Islet precursor cell (in vitro differentiated cells): ENCODE measurements around the gene PRDM11.

Experiments
- DNase-seq: peaks from one replicate; pipeline ENCODE4 v3.0.0-alpha.2; 2018

PRDM11 gene

DNA sequence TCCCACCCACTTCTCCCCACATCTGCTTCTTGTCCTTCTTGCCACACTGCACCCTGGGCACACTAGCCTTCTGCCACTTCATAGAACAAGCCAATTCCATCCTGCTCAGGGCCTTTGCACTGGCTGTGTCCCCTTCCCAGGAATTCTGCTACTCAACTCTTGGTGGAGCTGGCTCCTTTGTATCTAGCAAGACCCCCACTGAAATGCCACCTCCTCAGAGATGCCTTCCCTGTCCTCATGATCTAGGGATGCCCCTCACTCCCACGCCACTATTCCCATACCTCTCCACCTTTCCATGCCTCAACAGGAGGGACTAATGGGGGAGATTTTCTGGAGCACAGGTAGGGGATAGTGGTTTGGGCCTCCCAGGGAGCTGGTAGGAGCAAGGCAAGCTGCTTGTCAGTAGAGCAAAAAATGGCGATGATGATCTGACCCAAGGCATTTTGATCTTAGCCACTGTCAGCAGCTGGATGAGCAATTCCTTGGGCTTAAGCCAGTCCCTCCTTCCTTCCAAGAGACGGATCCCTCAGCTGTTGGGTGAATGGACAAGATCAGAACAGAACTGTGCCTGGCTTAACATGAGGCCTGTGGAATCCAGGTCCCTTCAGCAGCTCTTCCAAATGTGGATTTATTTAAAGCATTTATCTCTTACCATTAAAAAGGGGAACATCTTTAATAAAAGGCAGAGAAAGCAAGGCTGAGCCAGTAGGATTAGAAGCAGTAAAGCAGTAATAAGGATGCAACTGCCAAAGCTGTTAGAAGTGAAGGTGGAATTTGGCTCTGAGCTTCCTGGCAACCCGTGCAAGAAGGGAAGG is 4.0 kb upstream of the PRDM11 start:
- peak; percentile 48 for DNase-seq

DNA sequence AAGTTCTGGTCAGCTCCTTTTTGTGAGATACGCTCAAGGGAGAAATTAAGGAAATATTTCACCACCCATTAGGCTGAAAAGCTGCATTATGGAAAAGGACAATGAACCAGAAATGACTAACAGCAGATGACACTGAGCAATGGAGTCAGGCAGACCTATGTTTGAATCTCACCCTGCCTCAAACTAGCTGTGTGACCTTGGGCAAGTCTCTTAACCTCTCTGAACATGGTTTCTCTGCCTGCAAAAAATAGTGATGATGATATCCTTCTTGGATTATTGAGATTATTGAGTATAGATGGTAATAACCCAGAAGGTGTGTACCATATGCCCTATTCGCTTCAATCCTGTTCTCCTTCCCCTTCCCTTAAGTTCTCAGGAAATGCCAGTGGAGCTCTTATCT is 2.9 kb upstream of the PRDM11 start:
- no peak for DNase-seq

DNA sequence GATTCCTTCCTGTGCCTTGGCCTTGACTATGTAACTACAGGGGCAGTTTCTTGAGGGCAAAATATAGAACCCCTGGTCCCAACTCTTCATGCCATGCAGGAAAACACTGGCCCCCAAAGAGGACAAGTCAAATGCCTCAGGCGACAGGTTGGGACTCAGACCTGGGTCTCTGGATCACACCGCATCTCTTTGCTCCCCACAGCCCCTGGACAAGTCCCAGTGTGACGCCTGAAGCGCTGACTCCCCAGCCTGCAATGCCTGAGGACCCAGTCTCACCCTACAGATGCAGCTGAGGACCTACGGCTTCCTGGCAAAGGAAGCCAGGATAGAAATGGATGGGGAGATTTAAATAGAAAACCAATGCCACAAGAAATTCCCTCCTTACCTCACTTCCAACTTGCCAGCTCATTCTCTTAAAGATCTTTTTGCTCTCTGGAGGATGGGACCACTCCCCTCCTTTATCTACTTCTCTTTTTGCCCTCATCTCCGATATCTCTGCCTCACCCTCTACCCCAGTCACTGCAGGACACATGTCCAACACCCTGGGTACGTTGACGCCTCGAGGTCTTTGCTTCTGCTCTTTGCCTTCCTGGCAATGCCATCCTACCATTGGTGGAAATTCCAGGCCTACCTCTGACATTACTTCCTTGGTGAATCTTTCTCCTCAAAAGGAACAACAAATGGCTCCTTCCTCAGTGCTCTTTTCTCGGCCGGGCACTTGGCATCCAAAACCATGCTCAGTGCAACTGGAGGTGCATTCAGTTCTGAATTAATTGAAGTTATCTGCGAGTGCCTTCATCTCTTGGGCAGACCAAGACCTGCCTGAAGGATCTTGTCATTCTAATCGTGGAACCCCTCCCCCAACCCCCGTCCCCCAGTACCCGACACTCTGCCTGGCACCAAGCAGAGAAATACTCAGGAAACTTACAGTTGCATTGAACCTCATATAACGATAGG is 2.0 kb upstream of the PRDM11 start:
- peak; percentile 26 for DNase-seq

DNA sequence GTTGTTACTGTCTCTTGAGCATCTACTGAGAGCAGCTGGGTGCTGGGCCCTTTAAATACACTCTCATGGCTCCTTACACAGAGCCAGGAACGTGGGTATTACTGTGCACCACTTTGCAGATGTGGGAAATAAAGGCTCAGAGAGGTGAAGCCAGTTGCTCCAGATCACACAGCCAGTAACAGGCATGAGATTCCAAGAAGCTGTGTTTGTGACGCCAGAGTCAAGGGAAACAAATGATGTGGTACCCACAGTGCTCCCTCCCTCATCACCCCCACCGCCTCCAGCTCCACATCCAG is 1.4 kb upstream of the PRDM11 start:
- DNase-seq = peak; percentile 13

DNA sequence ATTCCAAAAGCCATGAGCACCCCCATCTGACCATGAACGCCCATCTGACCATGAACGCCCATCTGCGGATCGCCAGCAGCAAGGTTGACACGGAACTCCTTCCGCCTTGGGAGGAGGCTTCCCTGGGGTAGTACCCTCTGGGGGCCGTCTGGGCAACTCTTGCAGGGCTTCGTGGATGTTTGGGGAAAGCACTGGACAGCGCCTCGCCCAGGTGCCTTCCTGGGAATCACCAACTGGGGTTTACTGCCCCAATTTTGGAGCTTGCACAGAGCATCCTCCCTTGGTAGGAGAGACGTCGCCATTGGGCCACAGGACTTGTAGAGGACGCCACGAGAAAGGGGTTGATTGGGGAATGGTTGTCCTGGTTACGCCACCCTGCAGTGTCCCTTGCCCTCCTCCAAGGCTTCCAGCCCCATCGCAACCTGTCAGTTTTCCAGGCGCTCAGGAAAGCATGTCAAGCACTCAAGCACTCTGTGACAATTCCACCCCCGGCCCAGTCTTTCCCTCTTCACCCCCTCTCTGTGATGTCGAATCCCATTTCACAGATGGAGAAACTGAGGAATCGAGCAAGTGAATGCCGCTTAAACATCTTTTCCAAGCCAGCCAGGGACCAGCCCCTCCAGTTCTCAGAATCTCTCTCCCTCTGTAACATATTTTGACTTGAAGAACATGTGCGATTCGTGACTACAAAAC is 914 bp upstream of the PRDM11 start:
- DNase-seq = peak; percentile 84

GRCh38 chr11:45147017-45147728 is 734 bp downstream of the PRDM11 start:
- DNase-seq = peak; percentile 97

GRCh38 chr11:45147891-45148675 is 1.6 kb downstream of the PRDM11 start:
- DNase-seq = peak; percentile 28

DNA sequence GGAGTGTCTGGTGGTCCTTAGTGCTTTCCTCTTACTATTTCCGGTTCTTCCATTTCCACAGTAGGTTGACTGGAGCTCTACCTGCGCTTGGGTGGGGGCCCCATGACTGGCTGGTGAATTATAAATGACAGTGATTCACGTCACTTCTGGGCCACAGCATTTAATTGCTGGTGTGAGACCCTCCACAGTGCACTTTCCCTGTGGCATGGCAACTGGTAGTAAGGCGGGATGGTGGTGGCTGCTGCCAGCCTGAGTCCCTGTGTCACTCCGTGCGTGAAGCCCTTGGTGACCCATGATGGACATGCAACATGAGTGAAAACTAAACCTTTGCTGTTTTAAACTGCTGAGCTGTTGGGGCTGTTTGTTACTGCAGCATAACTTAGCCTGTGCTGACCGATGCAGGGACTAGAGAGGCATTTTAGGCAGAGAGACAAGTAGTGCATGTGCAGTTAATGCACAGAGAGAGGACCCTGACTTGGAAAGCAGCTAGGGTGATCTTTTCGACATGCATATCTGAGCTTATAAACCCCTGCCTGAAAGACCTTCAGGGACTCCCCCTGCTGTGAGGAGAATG is 3.1 kb downstream of the PRDM11 start:
- DNase-seq = peak; percentile 24

- peak; percentile 35 for DNase-seq
Observed at GRCh38 chr11:45150301-45150700, 3.9 kb downstream of the PRDM11 start.

GRCh38 chr11:45150943-45151342 is 4.5 kb downstream of the PRDM11 start:
- DNase-seq = peak; percentile 37

- peak; percentile 39 for DNase-seq
Observed at GRCh38 chr11:45151362-45151982, 5.0 kb downstream of the PRDM11 start.

GRCh38 chr11:45152740-45153595 is 6.5 kb downstream of the PRDM11 start:
- peak; percentile 43 for DNase-seq

GRCh38 chr11:45154276-45154675 is 7.8 kb downstream of the PRDM11 start:
- DNase-seq = peak; percentile 28

DNA sequence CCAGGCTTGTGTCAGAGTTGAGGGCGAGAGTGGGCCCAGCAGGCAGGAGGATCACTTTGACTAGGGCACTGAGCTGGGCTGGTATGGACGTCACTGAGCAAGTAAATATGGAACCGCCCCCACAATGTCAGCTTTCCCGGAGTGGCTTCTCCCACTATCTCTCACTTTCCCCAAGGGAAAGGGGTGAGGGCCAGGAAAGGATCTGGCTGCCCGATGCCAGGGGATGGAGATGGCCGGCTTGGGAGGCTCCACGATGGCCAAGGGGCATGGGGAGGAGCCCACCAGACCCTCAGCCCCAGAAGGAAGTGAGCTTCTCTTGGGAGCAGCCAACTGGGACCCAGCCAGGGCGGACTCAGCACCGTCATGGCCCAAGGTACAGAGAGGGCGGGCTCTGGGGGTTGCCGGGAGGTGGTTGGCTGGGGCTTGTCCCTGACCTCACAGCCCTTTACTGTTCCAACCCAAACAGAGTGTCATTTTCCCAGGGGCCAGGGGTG is 8.7 kb downstream of the PRDM11 start:
- DNase-seq = peak; percentile 39

- peak; percentile 38 for DNase-seq
Observed at GRCh38 chr11:45155627-45156180, 9.3 kb downstream of the PRDM11 start.

DNA sequence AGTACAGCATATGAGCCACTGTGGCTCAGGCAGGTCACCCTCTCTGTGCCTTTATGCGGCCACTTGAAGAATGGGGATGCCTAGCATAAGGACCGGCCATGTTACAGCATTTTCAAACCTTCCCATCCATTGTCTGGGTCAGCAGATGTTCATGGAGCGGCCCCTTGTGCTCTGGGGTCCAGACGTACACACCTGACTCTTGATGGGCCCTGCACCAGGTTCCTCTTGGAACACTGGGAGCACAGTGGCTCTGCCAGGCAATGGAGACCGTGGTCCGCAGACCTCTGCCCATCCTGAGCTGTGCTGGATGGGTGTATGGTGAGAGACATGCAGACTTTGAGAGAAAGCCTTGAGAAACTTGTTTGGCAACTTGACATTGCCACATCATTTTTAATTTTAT is 9.8 kb downstream of the PRDM11 start:
- peak; percentile 29 for DNase-seq

GRCh38 chr11:45156741-45157140 is 10.3 kb downstream of the PRDM11 start:
- no peak for DNase-seq

- no peak for DNase-seq
Observed at GRCh38 chr11:45157247-45158209, 11.1 kb downstream of the PRDM11 start.
